GM19468 (cell line): ENCODE data around the gene GTF2H4.
"Not testable (repeated sequence)": the region's sequence is repeated elsewhere in the genome, so short reads cannot be mapped to it uniquely, and the experiment has no call there.

Experiments
- ATAC-seq: cut with Tn5 transposase; IDR thresholded peaks from one replicate; pipeline ENCODE4 v1.9.1; 2021; ENCODE audit warnings: mild to moderate bottlenecking, moderate library complexity, moderate number of reproducible peaks; ENCODE audit not compliant: unreplicated experiment; ENCODE audit errors: extremely low read depth

The GTF2H4 gene

GRCh38 chr6:30917041-30917440, 9.0 kb downstream of the GTF2H4 start:
- no peak for ATAC-seq

GRCh38 chr6:30917487-30917886, 9.5 kb downstream of the GTF2H4 start:
- ATAC-seq: no peak

- ATAC-seq: no peak
Measured at GRCh38 chr6:30918670-30919069, 10.7 kb downstream of the GTF2H4 start.

- no peak for ATAC-seq
Measured at GRCh38 chr6:30922447-30922852, 14.4 kb downstream of the GTF2H4 start.

- ATAC-seq: not testable (repeated sequence)
Measured at GRCh38 chr6:30924040-30924627, 16.1 kb downstream of the GTF2H4 start.

GRCh38 chr6:30926644-30927043, 18.6 kb downstream of the GTF2H4 start:
- no peak for ATAC-seq

GRCh38 chr6:30927080-30927479, 19.1 kb downstream of the GTF2H4 start:
- not testable (repeated sequence) for ATAC-seq

GRCh38 chr6:30928677-30929076, 20.7 kb downstream of the GTF2H4 start:
- no peak for ATAC-seq

- ATAC-seq: no peak
Measured at GRCh38 chr6:30930506-30930905, 22.5 kb downstream of the GTF2H4 start.

- no peak for ATAC-seq
Measured at GRCh38 chr6:30931272-30931671, 23.3 kb downstream of the GTF2H4 start.

- no peak for ATAC-seq
Measured at GRCh38 chr6:30931969-30932645, 24.1 kb downstream of the GTF2H4 start, which contains the start of gene SFTA2. TSS of gene SFTA2 (minus strand) at chr6:30932170. CDS start at chr6:30932096, 74 bp downstream.

GRCh38 chr6:30932665-30933365, 24.8 kb downstream of the GTF2H4 start:
- ATAC-seq: no peak

- no peak for ATAC-seq
Measured at GRCh38 chr6:30935018-30935417, 27.0 kb downstream of the GTF2H4 start.

GRCh38 chr6:30937265-30937664, 29.3 kb downstream of the GTF2H4 start:
- ATAC-seq: no peak

- no peak for ATAC-seq
Measured at GRCh38 chr6:30938730-30939129, 30.7 kb downstream of the GTF2H4 start.

GRCh38 chr6:30939473-30939872, 31.5 kb downstream of the GTF2H4 start:
- ATAC-seq: no peak

- ATAC-seq: no peak
Measured at GRCh38 chr6:30940361-30940986, 32.5 kb downstream of the GTF2H4 start, which contains the start of gene MUCL3. TSS of gene MUCL3 (plus strand) at chr6:30940973. CDS start at chr6:30941000, 27 bp downstream.

- ATAC-seq: no peak
Measured at GRCh38 chr6:30942338-30943060, 34.5 kb downstream of the GTF2H4 start.

GRCh38 chr6:30944051-30944450, 36.0 kb downstream of the GTF2H4 start:
- no peak for ATAC-seq

GRCh38 chr6:30945281-30945680, 37.3 kb downstream of the GTF2H4 start:
- no peak for ATAC-seq
